Activated CD4-positive, CD25-positive, alpha-beta regulatory T cell treated with anti-CD3 and anti-CD28 coated beads, Interleukin-2, amount 50 U/mL, for 16 hours (primary cell): ENCODE results near the gene PITPNC1.
"Not testable (repeated sequence)": the region's sequence is repeated elsewhere in the genome, so short reads cannot be mapped to it uniquely, and the experiment has no call there.

Experiments used
- DNase-seq: peaks from one replicate; pipeline ENCODE4 v3.0.0-alpha.2; 2020; ENCODE audit warnings: low read depth, low spot score

Gene PITPNC1

DNA sequence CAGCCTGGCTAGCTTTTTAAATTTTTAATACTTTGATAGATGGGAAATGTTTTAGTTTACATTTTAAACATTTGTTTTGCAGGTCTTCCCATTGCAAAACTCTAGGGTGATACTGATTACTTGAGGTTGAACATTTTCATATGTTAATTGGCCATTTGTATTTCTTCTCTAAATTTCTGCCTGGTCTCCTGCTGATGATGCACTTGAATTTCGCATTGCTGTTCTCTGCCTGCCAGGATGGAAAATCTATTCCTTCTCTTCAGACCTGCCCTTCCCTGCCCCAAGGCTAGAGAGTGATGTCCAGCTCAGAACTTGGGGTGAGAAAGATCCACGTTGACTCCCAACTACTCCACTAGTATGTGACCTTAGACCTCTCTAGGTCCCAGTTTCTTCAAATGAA is 134.7 kb downstream of the PITPNC1 start:
- no peak for DNase-seq

DNA sequence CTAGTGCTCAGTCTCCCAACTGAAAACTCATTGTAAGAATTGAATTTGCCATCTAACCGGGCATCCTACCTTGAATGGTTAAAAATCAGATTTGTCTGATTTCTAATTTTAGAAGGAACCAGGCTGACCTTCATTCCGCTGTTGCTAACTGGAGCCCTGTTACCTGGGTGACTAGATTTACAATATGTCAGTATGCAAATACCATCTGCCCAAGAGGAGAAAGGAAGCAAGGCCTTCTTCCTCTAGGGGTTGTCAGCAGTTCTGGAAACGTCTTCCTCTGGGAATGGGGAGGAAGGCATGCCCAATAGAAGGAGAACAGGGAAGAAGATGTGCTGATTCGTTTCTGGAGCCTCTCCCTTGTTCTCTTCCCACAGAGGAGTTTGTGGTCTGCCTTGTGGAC is 137.9 kb downstream of the PITPNC1 start:
- no peak for DNase-seq

DNA sequence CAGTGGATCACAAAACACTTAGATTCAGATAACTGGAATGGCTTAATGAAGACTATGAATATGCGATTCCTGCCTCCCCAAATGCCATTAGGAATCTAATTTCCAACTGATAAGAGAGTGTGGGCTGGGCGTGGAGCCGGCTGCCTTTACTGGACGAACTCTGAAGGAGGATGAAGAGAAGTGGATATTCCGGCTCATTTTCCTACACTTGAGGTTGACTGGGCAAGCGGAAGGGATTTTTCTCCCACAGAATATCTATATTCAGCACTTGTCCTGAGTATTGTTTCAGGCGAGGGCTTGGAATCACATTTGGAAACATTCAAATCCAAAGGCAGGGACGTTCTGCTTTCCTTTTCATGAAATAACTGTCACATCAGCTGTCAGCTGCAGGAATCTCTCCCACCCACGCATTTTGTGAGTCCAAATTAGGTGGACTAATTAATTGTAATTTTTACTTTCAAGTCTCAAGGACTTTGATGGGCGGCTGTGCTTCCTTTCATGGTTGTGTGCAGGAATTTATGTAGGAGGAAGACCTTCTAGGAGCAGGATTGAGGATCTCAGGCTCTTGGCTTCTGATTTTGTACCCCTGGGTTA is 138.5 kb downstream of the PITPNC1 start:
- DNase-seq, result no peak

DNA sequence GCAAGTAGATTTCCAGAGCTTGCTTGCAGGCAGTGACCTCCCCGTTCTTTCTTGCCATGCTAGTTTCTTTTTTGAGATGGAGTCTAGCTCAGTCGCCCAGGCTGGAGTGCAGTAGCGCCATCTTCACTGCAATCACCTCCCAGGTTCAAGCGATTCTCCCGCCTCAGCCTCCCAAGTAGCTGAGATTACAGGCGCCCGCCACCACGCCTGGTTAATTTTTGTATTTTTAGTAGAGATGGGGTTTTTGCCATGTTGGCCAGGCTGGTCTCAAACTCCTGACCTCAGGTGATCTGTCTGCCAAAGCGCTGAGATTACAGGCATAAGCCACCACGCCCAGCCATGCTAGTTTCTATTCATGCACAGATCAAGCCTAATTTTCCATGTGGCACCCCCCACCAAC is 139.5 kb downstream of the PITPNC1 start:
- DNase-seq, result not testable (repeated sequence)

DNA sequence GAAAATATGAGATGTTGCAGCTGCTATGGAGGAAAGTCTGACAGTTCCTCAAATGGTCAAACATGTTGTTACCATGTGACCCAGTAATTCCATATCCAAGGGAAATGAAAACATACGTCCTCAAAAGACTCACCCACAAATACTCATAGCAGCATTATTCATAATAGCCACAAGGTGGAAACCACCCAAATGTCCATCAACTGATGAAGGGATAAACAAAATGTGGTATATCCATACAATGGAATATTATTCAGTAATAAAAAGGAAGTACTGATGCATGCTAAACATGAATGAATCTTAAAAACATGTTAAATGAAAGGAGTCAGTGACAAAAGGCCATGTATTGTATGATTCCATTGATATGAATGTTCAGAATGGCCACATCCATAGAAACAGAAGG is 140.2 kb downstream of the PITPNC1 start:
- no peak for DNase-seq

DNA sequence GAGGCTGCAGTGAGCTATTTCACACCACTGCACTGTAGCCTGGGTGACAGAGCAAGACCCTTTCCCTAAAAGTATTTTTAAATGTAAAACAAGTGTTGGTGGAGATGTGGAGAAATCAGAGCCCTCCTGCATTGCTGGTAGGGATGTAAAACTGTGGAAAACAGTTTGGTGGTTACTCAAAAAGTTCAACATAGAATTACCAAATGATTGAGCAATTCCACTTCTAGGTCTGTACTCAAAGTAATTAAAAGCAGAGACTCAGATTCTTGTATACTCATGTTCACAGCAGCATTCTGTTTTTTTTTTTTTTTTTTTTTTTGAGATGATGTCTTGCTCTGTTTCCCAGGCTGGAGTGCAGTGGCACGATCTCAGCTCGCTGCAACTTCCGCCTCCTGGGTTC is 141.8 kb downstream of the PITPNC1 start:
- no peak for DNase-seq

DNA sequence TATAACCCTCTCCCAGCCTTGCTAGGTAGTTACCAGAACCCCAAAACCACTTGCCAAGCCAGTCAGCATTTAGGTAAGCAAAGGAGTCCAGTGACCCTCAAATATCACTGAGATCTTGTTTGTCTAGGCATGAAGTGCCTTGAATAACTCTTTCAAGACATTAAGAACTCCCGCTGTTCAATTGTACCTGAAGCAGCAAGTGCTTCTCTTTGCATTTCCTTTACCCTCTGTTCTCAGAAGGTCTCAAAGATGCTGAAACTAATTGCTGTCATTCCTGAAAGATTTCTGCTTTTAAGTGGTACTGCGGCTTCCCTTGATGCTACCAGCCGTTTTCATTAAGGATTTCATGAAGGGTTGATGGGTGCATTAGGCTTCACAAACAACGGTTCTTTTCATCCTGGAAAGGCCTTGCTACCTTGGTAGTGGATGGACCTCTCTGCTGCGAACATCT is 142.7 kb downstream of the PITPNC1 start:
- no peak for DNase-seq

DNA sequence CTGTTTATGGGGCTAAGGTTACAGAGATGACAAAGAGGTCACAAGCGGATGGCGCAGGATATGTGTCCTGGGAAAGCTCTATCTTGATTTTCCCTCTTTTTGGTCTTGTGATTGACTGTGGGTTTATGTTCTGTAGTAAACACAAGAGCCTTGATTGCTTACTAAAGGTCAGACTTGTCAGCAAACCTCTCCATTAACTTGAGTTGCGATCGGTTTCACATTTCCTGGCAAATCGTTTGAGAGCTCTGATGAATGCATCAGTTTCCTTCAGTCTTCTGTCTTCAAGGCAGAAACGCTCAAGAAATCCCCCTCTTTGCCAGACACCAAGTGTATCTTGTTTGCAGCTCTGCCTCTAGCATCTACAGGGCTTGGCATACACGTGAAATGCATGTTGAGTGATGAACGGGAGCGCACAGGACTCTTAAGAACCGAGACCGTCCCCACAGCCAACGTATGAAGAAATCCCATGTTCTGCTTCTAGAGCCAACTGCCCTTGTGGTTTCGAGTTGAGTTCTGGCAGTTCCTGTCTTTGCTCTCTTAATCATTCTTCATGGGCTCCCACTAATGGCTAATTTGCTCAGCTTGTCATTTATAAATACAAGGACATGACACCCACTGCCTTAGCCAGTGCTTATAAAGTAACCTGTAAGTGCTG is 143.3 kb downstream of the PITPNC1 start:
- no peak for DNase-seq

DNA sequence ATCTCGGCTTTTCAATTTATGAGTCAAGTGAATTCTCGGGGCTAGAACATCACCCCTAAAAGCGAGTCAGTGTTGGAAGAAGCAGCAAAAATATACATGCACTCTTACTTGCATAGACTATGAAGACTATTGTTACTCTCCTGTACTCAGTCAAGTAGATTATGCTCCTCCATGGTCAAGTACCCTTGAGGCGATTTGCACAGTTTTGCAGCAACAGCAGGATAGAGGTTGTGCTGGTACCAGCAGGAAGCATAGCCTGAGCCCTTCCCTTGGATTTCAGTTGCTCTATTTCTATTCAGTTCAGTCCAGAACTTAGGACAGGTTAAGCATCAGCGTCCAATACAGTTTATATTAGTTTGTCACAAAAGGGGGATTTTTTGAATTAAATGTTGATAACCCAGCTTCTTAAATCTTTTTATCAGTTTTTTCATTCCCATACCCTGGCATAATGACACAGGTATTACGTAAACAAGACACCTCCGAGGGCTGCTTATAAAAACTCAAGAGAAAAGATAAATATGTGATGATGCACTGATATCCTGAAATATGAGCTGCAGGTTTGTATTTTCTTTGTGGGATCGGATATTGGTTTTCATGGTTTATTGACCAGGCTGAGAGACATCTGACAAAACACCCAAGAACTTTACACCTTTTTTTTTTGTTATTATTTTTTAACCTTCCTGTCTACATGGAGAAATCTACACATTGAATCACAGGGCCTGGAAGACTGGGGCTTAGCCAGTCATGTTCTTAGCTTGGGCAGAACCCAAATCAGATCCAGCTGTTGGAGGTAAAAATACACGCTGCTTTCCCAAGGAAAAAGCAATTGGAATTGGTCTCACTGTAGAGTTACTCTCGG is 144.1 kb downstream of the PITPNC1 start:
- DNase-seq, result no peak

DNA sequence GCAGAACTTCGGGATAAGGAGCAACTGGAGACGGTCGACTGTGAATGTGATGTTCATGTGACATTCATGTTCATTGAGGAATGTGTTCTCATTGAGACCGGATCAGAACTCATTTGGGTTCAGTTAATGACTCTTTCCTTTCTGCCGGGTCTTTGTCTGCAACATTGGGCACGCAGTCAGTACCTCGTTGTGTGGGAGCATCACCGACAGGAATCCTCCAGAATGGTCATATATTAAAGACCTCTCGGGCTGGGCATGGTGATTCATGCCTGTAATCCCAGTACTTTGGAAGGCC is 144.6 kb downstream of the PITPNC1 start:
- no peak for DNase-seq

DNA sequence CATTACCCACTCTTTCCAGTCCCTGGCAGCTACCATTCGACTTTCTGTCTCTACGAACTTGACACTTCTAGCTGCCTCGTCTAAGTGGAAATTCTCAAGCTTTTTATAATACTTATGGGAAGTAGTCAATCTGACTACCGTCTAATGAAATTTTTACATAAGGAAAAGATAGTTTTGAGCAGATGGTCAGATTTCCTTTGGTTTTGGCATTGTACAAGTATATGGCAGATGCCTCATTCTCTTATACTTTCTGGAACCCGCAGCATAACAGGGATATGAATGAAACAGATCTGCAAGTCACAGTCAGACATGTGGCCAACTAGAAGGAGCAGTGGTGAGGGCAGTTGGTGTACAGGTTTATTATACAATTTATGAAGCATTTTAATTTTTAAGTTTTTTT is 146.0 kb downstream of the PITPNC1 start:
- no peak for DNase-seq

DNA sequence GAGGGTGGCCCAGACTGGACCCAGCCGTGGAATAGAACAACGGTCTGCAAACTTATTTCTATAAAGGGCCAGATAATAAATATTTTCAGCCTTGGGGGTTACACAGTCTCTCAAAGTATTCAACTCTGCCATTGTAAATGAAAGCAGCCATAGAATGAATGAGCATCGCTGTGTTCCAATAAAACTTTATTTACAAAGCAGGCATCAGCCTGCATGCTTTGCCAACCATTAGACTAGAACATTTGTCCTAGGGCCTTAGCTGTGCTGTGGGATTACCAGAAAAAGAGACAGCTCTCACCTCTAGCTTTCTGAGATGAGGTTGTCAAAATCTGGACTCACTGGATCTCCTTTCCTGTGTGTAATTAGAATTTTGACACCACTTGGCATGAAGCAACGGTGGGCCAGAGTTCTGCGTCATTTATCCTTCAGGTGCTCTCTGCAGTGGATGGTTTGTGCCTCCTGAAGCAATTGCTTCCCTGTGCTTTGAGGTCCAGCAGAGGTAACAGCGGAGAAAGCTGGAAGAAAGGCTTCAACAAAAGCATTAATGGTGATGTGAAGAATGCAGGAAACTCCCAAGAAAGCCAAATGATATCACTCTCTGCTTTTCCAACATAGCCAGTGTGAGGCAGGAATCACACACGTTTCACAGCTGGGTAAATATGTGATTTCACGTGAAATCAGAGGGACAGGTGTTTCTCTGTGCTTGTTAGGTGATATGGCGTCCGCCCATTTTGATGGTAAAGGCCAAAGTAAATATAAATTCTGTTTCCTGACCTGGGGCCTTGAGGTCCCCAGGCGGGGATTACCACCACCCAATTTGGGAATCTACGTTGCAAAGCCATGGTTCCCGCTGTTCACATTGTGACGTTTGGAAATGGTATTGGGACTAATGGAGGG is 148.4 kb downstream of the PITPNC1 start:
- no peak for DNase-seq

DNA sequence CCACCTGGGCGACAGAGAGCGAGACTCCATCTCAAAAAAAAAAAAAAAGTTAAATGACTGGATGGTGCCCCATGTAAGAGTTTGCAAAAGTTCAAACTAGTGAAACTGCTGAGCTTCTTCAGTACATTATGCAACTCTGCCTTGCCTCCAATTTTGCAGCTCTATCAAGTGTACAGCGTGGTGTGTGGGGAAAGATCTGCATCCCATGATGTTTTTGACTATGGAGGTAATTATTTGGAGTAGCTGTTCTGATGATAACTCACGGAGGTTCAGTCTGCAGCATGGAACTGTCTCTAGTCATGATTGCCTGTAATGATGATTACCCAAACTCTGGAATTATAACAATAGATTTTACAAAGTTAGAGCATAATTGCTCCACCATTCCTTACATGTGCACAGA is 149.6 kb downstream of the PITPNC1 start:
- DNase-seq, result no peak

DNA sequence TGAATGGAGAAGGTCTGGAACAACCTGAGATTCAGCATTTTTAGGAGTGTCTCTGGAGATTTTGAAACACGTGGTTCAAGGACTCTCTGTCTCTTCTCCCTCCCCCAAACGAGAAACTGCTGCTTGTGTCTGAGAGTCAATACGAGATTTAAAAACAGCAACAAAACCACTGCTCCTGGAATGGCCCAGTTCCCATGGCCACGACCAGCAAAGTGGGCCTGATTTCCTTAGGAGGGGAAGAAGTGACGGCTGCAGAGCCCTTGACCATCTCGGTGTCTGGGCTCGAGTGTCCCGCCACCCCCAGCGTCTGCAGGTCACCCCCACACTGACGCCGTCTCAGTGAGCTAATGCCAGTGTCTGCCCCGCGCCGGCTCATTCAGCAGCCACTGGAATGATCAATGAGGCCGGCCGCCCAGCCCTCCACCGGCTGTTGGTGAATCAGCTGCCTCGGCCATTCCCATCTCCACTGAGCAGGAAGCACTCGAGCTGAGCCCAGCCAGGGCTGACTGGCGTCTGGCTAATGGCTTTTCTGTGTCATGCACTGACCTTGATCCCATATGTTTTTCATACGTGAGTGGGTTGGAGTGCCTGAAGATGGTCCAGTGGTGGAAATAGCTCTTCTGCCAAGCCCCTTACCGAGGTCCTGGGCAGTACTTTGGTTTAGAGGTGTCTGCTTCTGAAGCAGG is 151.8 kb downstream of the PITPNC1 start:
- DNase-seq, result no peak

DNA sequence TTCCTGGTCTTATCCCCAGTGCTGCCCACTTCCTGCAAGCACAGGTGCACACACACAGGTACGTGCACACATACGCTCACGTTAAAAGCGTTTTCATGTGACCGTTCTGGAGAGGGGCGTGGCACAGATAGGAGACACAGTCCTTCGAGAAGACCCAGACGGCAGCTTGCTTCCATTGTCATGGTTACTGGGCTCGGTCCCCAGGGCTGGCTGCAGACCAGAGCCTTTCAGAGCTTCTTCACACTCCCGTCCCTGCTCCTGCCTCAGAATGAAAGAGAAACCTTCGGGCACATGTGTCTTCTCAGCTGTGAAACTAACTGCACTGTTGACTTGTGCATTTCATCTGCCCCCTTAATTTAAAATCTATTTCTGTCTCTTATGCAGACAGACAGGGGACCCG is 154.2 kb downstream of the PITPNC1 start:
- no peak for DNase-seq

DNA sequence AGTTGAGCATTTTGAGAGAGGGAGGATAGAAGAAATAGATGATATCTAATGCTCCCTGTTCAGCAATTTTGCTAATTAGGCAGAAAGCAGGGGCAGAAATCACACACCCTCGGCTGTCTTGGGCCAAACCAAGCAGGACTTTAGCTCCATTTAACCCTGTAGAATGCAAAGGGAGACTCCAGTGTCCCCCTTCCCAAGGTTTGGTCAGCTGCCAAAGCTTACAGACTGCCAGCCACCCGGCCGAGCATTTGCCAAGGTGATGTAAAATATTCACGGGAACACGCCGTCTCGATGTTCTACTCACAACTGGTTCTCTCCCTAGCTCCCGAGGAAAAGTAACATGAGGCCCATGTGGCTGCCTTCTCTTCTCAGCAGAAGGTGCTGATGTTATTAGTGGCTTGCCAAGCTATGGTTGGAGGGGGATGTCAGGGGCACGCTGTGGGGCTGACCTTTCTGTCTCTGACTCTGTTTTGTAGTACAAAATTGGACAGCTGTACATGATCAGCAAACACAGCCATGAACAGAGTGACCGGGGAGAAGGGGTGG is 155.3 kb downstream of the PITPNC1 start:
- no peak for DNase-seq

DNA sequence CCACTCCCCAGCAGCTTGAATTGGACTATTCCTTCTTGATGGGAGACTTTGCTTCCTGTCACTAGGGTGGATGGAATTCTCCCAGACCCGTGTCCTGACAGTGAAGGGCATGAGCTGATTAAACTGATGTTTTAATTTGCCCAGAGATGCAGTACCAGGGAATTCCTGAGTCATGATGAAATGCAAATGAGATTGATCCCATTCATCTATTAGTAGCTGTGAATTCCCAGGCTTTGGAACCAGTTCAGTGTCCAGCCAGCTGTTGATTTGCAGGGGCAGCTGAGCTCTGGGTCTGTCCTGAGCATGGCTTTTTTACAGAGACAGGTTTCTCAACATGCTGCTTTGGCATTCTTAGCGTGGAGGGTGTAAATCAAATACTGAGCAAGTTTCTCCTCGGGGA is 157.9 kb downstream of the PITPNC1 start:
- no peak for DNase-seq

DNA sequence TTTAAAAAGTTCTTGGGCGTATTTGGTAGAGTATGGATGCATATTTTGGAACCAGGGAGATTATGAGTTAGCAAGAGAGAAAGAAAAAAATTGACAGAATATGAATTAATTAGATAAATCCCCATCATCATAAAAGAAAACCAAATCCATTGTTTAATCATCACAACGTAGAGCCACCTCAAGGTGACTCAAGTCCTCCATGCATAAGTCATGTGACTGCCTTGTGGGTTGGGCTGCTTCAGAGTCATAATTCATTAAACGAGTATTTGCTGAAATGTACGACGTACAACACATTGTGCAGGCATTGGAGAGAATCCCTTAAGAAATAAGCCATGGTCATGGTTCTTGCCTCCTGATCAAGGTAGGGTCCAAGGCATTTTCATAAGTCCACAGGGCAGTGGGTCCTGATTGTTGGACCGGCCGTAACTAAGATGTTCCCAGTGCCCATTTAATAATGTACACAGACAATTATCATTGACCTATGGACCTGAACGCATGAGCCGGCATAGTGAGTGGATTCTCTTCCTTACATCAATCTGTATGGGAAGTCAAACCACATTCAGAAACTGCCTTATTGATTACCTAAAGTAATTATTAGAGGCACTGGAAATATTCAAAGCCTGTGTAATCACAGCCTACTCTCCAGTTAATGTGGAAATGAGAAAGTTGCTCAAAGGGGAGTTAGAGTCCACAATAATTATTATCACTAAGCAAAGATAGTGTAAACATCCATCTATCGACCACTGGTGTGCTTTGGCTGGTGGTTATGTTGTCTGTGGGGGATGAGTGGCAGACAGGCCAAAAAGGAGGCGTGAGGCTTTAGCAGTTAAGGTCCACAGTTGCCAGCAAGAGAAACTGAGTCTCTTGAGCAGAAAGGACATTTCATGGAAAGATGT is 165.4 kb downstream of the PITPNC1 start:
- DNase-seq, result no peak

DNA sequence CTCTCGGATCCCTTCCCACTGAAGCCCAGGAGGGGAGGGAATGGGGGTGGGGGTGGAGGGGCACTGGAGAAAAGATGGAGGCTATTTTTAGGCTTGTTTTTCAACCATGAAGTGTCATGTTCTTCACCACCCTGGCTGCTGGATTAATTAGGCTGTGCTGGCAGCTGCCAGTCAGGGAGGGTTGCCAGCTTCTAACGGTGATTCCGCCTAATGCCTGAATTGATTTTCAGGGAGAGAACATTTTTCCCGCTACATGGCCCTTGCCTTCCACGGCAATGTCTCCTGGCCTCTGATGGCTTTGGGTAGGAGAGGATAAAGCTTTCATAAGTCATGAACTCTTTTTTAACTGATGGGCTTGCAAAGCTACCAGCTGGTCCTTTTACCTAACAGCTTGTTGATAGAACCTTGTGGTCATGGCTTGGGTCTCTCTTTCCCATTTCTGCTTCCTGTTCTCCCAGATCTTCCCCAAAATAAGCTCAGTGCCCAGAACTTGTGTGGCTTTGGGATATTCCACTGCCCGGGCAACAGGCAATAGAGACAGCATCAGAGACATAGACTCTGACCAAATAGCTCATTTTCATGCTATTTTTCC is 167.4 kb downstream of the PITPNC1 start:
- no peak for DNase-seq
